ENCODE results near the gene ZNF236. TPM values are rescaled to one million over a fixed set of nuclear protein-coding genes. Genes with fewer than 3 reads are reported as not detected.

The ZNF236 gene
- total and polyA plus RNA-seq, 2 donors (not counting 3 experiments of a cell fraction or from before 2014, with no cell fraction given) = 4.5 to 14.7 TPM

DNA sequence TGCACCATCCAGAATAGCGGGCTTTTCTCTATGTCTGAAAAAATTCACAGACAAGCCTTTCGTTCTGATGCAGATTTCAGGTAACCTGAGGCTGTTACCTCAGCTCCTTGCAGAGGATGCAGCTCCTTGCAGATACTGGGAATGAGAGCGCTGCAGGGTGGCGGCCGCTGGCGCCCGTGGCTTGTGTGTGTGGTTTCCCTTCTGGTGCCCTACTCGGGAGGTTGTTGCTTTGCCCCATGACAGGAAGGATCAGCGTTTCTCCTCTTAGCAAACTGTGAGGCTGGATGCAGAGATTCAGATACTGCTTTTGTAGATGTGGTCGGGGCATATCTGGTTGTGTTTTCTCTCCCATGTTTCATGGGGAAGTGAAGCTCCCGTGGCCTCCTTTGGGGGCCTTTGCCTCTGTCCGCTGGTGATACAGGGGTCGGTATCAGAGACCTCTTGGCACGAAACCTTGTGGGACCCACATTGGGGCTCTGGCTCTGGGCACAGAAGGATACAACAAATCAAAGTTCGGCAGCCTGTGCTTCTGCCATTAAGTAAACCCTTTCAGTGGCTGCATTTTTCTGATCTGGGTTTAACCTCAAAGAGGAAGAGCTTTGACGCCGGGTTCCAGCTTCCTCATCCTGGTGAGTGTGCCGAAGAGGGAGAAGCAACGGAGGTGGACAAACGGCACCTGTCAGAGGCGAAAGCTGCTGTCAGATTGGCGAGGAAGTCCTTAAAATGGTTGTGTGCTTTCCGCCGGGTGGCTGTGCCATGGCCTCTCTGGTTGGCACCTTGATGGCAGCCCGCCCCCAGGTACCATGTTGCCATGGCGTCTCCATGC lies 182.4 kb downstream of the ZNF236 start:
- no peak for FAIRE-seq
- POLR2A ChIA-PET = no interaction called here

More for the DNA sequence above, 182.4 kb downstream of the ZNF236 start:
- Histone ChIP-seq H4K20me1 (replicated peaks; ENCODE audit: control insufficient read depth, extremely low read depth, insufficient read depth, low read length) (no peaks in the 10 kb centered on the region), H3K9me3 (replicated peaks; ENCODE audit: control insufficient read depth, insufficient read depth, low read length) (no peaks in the 10 kb centered on the region), H3K9me1 (replicated peaks; ENCODE audit: control insufficient read depth, extremely low read depth, insufficient read depth, low read length) (no peaks in the 10 kb centered on the region), H3K4me1 (ENCODE audit: control insufficient read depth, extremely low read depth, insufficient read depth, low read length) (no peaks in the 10 kb centered on the region), H3K9ac (replicated peaks; ENCODE audit: extremely low read depth, insufficient read depth, low read length) (no peak overlapping the region), H3K79me2 (ENCODE audit: control insufficient read depth, insufficient read depth, low read length) (no peaks in the 10 kb centered on the region), H3K27ac (ENCODE audit: insufficient read depth, low read depth, low read length) (no peak overlapping the region), H3K4me2 (ENCODE audit: insufficient read depth, low read length) (no peak overlapping the region), H3K36me3 (ENCODE audit: control insufficient read depth in 2 of 2, extremely low read depth in 1 of 2, insufficient read depth in 2 of 2, low read length in 2 of 2) (no peaks in the 10 kb centered on the region), H2AFZ (ENCODE audit: low read depth, low read length) (no peak overlapping the region), H3K4me3 (replicated peaks in 1 of 3; ENCODE audit: insufficient read depth in 1 of 3, low read depth in 1 of 3, low read length in 3 of 3) (no peak overlapping the region), H3K27me3 (ENCODE audit: control insufficient read depth in 2 of 2, insufficient read depth in 2 of 2, low read length in 2 of 2) (peaks cover 0 to 3% of the 10 kb centered on the region in 2 experiments)
- CTCF ChIA-PET = interaction anchor here (6.7 kb wide), 1 partner anchor 206 kb away, joined by 246 read pairs; no protein-coding TSS in a partner anchor
- DNase-seq (ENCODE audit: low read depth, low spot score) = no peak
- TF ChIP-seq POLR2AphosphoS5 (IDR thresholded peaks at IDR 0.05; ENCODE audit: insufficient read depth, low read depth, low read length) = no peak
- TF ChIP-seq FOS (IDR thresholded peaks at IDR 0.05; ENCODE audit: borderline replicate concordance, insufficient read depth, low read length) = no peak
- TF ChIP-seq, protein P1, sequence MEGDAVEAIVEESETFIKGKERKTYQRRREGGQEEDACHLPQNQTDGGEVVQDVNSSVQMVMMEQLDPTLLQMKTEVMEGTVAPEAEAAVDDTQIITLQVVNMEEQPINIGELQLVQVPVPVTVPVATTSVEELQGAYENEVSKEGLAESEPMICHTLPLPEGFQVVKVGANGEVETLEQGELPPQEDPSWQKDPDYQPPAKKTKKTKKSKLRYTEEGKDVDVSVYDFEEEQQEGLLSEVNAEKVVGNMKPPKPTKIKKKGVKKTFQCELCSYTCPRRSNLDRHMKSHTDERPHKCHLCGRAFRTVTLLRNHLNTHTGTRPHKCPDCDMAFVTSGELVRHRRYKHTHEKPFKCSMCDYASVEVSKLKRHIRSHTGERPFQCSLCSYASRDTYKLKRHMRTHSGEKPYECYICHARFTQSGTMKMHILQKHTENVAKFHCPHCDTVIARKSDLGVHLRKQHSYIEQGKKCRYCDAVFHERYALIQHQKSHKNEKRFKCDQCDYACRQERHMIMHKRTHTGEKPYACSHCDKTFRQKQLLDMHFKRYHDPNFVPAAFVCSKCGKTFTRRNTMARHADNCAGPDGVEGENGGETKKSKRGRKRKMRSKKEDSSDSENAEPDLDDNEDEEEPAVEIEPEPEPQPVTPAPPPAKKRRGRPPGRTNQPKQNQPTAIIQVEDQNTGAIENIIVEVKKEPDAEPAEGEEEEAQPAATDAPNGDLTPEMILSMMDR (IDR thresholded peaks at IDR 0.05; ENCODE audit: extremely low read depth in 1 of 2, insufficient read depth in 1 of 2, low read depth in 1 of 2, low read length in 2 of 2) = no peak
- TF ChIP-seq MYC (IDR thresholded peaks at IDR 0.05; ENCODE audit: low read depth, low read length) = no peak
- TF ChIP-seq, protein P2, sequence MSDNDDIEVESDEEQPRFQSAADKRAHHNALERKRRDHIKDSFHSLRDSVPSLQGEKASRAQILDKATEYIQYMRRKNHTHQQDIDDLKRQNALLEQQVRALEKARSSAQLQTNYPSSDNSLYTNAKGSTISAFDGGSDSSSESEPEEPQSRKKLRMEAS (IDR thresholded peaks at IDR 0.05; ENCODE audit: insufficient read depth, insufficient read length) = no peak
- no peak for TF ChIP-seq GATA2 (IDR thresholded peaks at IDR 0.05; ENCODE audit: insufficient read depth, insufficient read length, low read depth, low read length)
- no peak for TF ChIP-seq EZH2 (IDR thresholded peaks at IDR 0.05; ENCODE audit: borderline replicate concordance, low read depth, low read length, severe bottlenecking)
- TF ChIP-seq JUN (IDR thresholded peaks at IDR 0.05; ENCODE audit: borderline replicate concordance, insufficient read depth, insufficient read length, low read depth) = no peak
- TF ChIP-seq POLR2A (IDR thresholded peaks at IDR 0.05; ENCODE audit: low read depth, low read length) = no peak
- dilution Hi-C loops (cut with MboI; ENCODE audit: extremely low pct_ligation_motif_present, low sequenced_read_pairs) = no loop called here
- no TSS peak for BruUV-seq (replicated peaks)
- intact Hi-C loops (cut with micrococcal nuclease) = loop anchor here (5.0 kb wide), 2 partner anchors 98 to 128 kb away; partner anchors contain the start of gene MBP

Data from endothelial cell of umbilical vein (primary cell).